ENCODE data around the gene KRT38.
"Not testable (repeated sequence)": the region's sequence is repeated elsewhere in the genome, so short reads cannot be mapped to it uniquely, and the experiment has no call there.

The KRT38 gene

DNA sequence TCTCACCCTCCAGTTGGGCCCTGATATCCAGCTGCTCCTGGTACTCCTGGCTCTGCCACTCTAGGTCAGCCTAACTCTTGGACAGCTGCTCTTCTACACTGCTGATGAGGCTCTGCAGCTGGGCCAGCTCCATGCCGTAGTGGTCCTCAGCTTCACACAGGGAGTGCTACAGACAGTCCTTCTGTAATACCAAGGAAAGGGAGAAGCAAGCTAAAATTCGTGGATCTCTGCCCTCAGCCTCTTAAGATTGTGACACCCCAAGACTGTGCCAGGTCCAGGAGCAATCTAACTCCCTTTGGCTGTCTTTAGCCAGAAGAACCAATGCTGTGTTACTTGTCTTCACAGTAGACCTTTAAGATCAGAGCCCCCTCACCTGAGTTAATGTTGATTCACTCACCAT is 7.7 kb upstream of the KRT38 start:
- no peak for TF ChIP-seq POLR2A (IDR thresholded peaks at IDR 0.05; ENCODE audit: low read depth, low read length)
- no peak for DNase-seq (ENCODE audit: insufficient read length, low spot score)
- FAIRE-seq = no peak

DNA sequence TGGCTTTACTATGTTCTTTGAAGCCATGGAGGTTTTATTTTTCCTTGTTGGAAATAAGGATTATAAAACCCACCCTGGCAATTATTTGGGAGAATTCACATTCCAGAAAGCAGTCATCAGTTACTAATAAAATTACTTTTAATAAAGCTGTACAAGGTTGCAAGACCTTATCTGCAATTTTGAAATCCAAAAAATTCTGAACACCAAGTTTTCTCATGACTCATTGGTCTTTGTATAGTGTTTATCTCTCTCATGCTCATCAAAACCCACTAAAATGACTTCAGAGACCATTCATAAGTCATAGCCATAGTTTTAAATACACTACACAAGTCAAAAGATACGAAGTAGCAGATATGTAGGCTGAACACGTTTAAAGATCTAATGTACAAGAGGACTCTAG is 6.0 kb upstream of the KRT38 start:
- no peak for TF ChIP-seq POLR2A (IDR thresholded peaks at IDR 0.05; ENCODE audit: low read depth, low read length)
- no peak for DNase-seq (ENCODE audit: insufficient read length, low spot score)
- no peak for FAIRE-seq

DNA sequence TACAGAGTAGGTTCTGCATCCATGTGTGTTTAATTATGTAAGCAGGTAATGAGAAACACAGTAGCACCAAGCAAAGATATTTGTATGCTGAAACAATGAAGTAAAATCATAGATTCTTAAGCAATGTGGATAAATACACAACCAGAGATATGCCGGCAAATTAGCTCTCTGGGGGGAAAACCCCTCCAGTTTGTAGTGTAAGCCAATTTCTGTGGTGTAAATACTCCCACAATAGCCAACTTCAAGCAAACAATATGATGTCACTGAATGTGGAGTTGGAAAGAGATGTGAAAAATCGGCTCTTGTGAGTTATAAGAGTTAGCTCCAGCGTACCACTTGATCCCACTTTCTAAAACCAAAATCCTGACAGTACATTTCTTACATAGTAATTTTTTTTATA is 3.9 kb upstream of the KRT38 start:
- TF ChIP-seq POLR2A (IDR thresholded peaks at IDR 0.05; ENCODE audit: low read depth, low read length) = no peak
- DNase-seq (ENCODE audit: insufficient read length, low spot score) (no peak), FAIRE-seq (no peak)

- TF ChIP-seq POLR2A (IDR thresholded peaks at IDR 0.05; ENCODE audit: low read depth, low read length) = no peak
- FAIRE-seq (no peak), DNase-seq (ENCODE audit: insufficient read length, low spot score) (no peak)
Measured at GRCh38 chr17:41444186-41444585, 3.4 kb upstream of the KRT38 start.

DNA sequence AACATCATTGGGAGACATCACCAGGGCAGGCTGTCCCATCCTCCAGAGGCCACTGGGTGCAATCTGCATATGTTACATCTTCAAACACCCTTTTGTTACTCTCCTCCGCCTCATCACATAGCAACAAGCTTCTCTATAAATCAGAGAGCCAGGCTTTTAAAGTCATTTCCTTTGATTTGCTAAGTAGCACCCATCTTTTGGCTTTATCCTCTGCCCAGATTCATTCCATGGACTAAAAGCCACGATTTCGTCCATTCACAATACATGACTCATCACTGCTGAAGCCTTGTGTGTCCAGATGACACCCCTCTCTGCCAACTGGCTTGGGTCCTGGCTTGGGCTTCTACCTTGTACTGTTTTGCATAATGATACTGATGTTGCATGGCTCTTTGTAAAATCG is 2.0 kb upstream of the KRT38 start:
- no peak for TF ChIP-seq POLR2A (IDR thresholded peaks at IDR 0.05; ENCODE audit: low read depth, low read length)
- no peak for FAIRE-seq
- DNase-seq (ENCODE audit: insufficient read length, low spot score) = no peak

GRCh38 chr17:41439375-41439774 is 1.4 kb downstream of the KRT38 start:
- TF ChIP-seq POLR2A (IDR thresholded peaks at IDR 0.05; ENCODE audit: low read depth, low read length) = no peak
- no peak for FAIRE-seq

DNA sequence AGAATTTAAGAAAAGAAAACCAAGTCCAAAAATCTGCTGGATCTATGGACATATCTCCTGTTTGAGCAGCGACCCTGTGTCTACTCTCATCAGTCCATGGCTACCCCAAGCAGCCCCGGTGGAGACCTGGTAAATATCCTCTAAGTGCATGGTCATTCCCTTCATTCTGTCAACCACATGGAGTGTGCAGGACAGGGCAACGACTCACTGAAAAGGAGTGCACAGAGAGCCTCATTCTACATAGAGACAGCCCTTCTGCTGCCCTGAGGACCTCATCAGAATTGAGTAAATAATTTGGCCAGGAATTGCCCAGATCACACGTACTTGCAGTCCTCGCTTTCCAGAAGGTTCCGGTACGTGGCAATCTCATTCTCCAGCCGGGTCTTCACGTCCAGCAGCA is 3.0 kb downstream of the KRT38 start:
- FAIRE-seq (no peak), DNase-seq (ENCODE audit: insufficient read length, low spot score) (no peak)
- TF ChIP-seq POLR2A (IDR thresholded peaks at IDR 0.05; ENCODE audit: low read depth, low read length) = no peak

More at GRCh38 chr17:41439375-41439774, 1.4 kb downstream of the KRT38 start:
- DNase-seq (ENCODE audit: insufficient read length, low spot score) = no peak

DNA sequence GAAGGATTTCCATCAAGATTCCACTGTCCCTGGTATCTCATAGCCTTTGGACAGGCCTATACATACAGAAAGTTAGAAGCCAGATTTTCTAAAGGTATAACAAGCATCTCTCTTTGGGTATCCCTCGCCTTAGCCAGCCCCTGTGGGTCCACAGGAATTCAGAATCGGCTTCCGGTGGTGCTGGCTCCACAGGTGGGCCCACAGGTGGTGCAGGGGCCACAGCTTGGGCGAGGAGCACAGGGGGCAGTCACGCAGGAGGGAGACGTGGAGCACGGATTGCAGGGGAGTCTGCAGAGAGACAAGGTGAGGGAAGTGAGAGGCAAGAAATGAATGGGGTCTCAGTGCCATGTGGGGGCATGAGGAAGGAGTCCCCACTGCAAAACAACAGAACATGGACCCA is 3.5 kb downstream of the KRT38 start:
- DNase-seq (ENCODE audit: insufficient read length, low spot score) (no peak), FAIRE-seq (no peak)
- no peak for TF ChIP-seq POLR2A (IDR thresholded peaks at IDR 0.05; ENCODE audit: low read depth, low read length)

DNA sequence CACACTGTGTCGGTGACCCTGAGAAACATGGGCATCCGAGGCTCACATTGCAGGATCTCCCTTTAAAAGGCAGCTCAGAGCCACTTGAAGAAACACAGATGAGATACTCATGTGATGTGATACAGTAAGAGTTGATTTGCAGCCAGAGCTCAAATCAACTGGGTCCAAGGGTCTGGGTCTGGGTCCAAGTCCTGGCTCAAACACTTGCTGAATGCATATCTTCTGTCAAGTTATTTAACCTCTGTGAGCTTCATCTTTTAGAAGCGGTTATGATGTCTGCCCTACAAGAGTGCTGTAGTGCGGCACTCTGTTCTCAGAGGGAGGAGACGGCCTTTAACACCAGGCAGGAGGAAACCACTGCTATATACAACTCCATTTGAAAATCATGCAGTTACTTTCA is 6.4 kb downstream of the KRT38 start:
- TF ChIP-seq POLR2A (IDR thresholded peaks at IDR 0.05; ENCODE audit: low read depth, low read length) = no peak

GRCh38 chr17:41434005-41434404 is 6.8 kb downstream of the KRT38 start:
- TF ChIP-seq POLR2A (IDR thresholded peaks at IDR 0.05; ENCODE audit: low read depth, low read length) = no peak
- DNase-seq (ENCODE audit: insufficient read length, low spot score) (no peak), FAIRE-seq (no peak)

More for the DNA sequence above, 6.4 kb downstream of the KRT38 start:
- DNase-seq (ENCODE audit: insufficient read length, low spot score) (no peak), FAIRE-seq (no peak)

DNA sequence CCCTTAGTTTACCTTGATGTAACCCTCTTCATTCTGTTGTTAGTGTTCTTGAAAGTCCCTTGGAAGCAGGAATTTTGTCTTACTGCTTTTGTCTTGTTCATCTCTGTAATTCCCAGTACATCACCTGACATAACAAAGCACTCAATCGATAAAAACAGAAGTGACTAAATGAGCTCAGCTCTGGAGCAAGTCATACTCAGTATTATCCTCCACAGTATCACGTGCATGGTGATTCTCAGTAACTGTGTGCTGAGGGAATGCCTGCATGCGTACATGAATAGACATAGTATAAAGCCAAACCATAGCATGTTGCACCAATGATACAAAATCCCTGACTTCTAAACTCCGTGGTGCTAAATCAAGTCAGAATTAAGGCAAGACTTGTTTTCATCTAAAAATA is 7.2 kb downstream of the KRT38 start:
- TF ChIP-seq POLR2A (IDR thresholded peaks at IDR 0.05; ENCODE audit: low read depth, low read length) = no peak
- no peak for DNase-seq (ENCODE audit: insufficient read length, low spot score)
- no peak for FAIRE-seq

DNA sequence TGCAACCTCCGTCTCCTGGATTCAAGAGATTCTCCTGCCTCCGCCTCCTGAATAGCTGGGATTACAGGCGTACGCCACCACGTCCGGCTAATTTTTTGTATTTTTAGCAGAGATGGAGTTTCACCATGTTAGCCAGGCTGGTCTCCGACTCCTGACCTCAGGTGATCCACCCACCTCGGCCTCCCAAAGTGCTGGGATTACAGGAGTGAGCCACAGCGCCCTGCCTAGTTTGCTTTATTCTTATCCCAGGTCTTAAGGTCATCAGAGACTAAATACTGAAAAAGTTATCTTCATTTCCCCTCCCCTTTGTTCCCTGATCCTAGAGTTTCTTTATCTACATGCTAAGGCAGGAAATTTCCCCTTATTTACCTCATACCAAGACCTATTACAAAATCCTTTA is 10.4 kb downstream of the KRT38 start:
- DNase-seq (ENCODE audit: insufficient read length, low spot score); FAIRE-seq: not testable (repeated sequence)

- no peak for FAIRE-seq
- TF ChIP-seq POLR2A (IDR thresholded peaks at IDR 0.05; ENCODE audit: low read depth, low read length) = no peak
- no peak for DNase-seq (ENCODE audit: insufficient read length, low spot score)
Measured at GRCh38 chr17:41429667-41430066, 11.1 kb downstream of the KRT38 start.

GRCh38 chr17:41428591-41429291 is 12.0 kb downstream of the KRT38 start:
- DNase-seq (ENCODE audit: insufficient read length, low spot score) (no peak), FAIRE-seq (no peak)
- TF ChIP-seq POLR2A (IDR thresholded peaks at IDR 0.05; ENCODE audit: low read depth, low read length) = no peak

GRCh38 chr17:41424111-41424635 is 16.6 kb downstream of the KRT38 start, which contains the start of gene KRT37:
KRT37 (minus strand) TSS chr17:41424585; CDS start chr17:41424523, 62 bp downstream.
- no peak for DNase-seq (ENCODE audit: insufficient read length, low spot score)
- no peak for FAIRE-seq

DNA sequence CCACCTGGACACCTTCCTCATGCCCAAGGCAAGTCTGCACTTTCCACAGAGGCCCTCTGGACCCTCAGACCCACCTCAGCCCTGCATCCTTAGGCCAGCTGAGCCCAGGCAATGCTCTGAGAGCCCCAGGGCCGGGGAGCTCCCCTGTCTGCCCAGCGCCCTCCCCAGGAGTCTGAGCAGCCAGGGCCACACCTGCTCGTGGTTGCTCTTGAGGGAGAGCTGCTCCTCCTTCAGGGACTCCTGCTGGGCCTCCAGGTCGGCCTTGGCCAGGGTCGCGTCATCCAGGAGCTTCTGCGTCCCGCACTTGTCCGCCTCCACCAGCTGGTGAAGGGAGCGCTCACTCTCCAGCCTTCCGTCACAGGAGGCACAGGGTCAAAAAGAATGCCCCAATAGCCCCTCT is 18.2 kb downstream of the KRT38 start:
- FAIRE-seq; DNase-seq (ENCODE audit: insufficient read length, low spot score): not testable (repeated sequence)

More at GRCh38 chr17:41424111-41424635, 16.6 kb downstream of the KRT38 start, which contains the start of gene KRT37:
- no peak for TF ChIP-seq POLR2A (IDR thresholded peaks at IDR 0.05; ENCODE audit: low read depth, low read length)

Data from H54 (cell line).